Measurements from ENCODE around the gene DPP4.
"Not testable (repeated sequence)": the region's sequence is repeated elsewhere in the genome, so short reads cannot be mapped to it uniquely, and the experiment has no call there.

The DPP4 gene

DNA sequence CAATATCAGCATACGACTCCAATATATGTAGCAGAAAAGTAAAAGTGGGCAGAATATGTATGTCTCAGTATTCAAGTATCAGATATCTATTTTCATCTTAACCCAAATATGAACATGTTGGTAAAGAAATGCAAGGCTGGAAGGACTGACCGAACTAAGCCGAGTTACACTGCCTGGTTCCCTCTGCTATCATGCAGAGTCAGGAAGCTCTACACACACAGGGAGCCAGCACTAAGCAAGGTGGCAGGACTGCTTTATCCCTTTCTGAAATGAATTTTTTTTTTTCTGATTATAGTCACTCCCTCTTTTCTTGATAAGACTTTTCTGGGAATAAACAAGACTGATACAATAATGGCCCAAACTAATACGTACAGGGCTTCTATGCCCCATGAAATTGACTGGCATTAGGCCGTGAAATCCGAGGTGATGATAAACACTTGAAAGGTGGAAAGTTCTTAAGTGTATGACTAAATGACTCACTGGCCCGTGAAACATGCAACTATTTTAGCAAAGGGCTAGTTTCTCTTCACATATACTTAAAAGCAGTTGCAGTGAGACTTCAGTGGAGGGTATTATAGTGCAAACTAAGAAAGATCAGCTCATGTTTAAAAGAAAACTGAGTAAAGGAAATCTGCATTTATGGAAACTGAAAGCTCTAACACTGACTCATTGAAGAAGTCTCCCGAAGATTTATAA, 14.9 kb downstream of the DPP4 start:
- Histone ChIP-seq H3K4me1 (ENCODE audit: control insufficient read depth, insufficient read depth, low read length) (no peaks in the 10 kb centered on the region), H3K9me3 (ENCODE audit: control insufficient read depth, low read length) (no peaks in the 10 kb centered on the region), H3K27me3 (ENCODE audit: control insufficient read depth, insufficient read depth, low read length, poor library complexity, severe bottlenecking) (no peaks in the 10 kb centered on the region), H3K4me3 (ENCODE audit: insufficient read depth, low read depth, low read length) (no peak overlapping the region), H3K36me3 (ENCODE audit: control insufficient read depth, insufficient read depth, low read length) (no peaks in the 10 kb centered on the region), H3K27ac (ENCODE audit: insufficient read depth, low read depth, low read length, poor library complexity, severe bottlenecking) (no peak overlapping the region)
- WGBS, 2 experiments: 83 to 86% methylated on average over 7 to 8 of the region's 8 CpGs

GRCh38 chr2:162057426-162057825, 16.6 kb downstream of the DPP4 start:
- no peaks in the 10 kb centered on the region for H3K36me3 ChIP-seq (ENCODE audit: control insufficient read depth, insufficient read depth, low read length)
- H3K27ac ChIP-seq (ENCODE audit: insufficient read depth, low read depth, low read length, poor library complexity, severe bottlenecking): no peak overlapping the region
- H3K4me1 ChIP-seq (ENCODE audit: control insufficient read depth, insufficient read depth, low read length): no peaks in the 10 kb centered on the region
- H3K4me3 ChIP-seq (ENCODE audit: insufficient read depth, low read depth, low read length): no peak overlapping the region
- H3K9me3 ChIP-seq (ENCODE audit: control insufficient read depth, low read length): no peaks in the 10 kb centered on the region
- 89 to 97% methylated on average over 1 of the region's 1 CpG for WGBS, 2 experiments
- no peaks in the 10 kb centered on the region for H3K27me3 ChIP-seq (ENCODE audit: control insufficient read depth, insufficient read depth, low read length, poor library complexity, severe bottlenecking)

- Histone ChIP-seq H3K4me3 (ENCODE audit: insufficient read depth, low read depth, low read length) (no peak overlapping the region), H3K27ac (ENCODE audit: insufficient read depth, low read depth, low read length, poor library complexity, severe bottlenecking) (no peak overlapping the region), H3K27me3 (ENCODE audit: control insufficient read depth, insufficient read depth, low read length, poor library complexity, severe bottlenecking) (no peaks in the 10 kb centered on the region), H3K36me3 (ENCODE audit: control insufficient read depth, insufficient read depth, low read length) (no peaks in the 10 kb centered on the region), H3K4me1 (ENCODE audit: control insufficient read depth, insufficient read depth, low read length) (no peaks in the 10 kb centered on the region), H3K9me3 (ENCODE audit: control insufficient read depth, low read length) (no peaks in the 10 kb centered on the region)
- 92 to 100% methylated on average over 1 of the region's 2 CpGs for WGBS, 2 experiments
Measured at GRCh38 chr2:162056796-162057399, 17.1 kb downstream of the DPP4 start.

DNA sequence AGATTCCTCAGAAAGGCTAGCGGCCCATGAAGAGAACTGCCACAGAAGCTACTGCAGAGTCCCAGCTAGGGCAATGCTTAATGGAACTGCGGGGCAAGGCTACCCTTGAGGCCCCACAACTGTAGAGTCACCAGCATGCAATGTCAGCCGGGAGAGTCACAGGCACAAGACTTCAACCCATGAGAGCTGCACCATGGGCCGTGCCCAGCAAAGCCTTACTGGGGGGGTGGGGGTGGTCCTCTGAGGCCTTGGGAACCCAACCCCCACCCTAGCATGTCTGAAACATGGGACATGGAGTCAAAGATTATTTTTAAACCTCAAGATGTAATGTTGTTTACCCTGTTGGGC, 20.2 kb downstream of the DPP4 start:
- WGBS, 2 experiments: 95 to 99% methylated on average over 4 of the region's 4 CpGs
- H3K27ac ChIP-seq (ENCODE audit: insufficient read depth, low read depth, low read length, poor library complexity, severe bottlenecking): no peak overlapping the region
- H3K4me3 ChIP-seq (ENCODE audit: insufficient read depth, low read depth, low read length): no peak overlapping the region
- H3K9me3 ChIP-seq (ENCODE audit: control insufficient read depth, low read length): no peaks in the 10 kb centered on the region
- no peaks in the 10 kb centered on the region for H3K27me3 ChIP-seq (ENCODE audit: control insufficient read depth, insufficient read depth, low read length, poor library complexity, severe bottlenecking)
- H3K36me3 ChIP-seq (ENCODE audit: control insufficient read depth, insufficient read depth, low read length): no peaks in the 10 kb centered on the region
- no peaks in the 10 kb centered on the region for H3K4me1 ChIP-seq (ENCODE audit: control insufficient read depth, insufficient read depth, low read length)

GRCh38 chr2:162053066-162053807, 20.8 kb downstream of the DPP4 start:
- Histone ChIP-seq H3K4me1 (ENCODE audit: control insufficient read depth, insufficient read depth, low read length) (no peaks in the 10 kb centered on the region), H3K36me3 (ENCODE audit: control insufficient read depth, insufficient read depth, low read length) (no peaks in the 10 kb centered on the region), H3K27me3 (ENCODE audit: control insufficient read depth, insufficient read depth, low read length, poor library complexity, severe bottlenecking) (no peaks in the 10 kb centered on the region), H3K9me3 (ENCODE audit: control insufficient read depth, low read length) (no peaks in the 10 kb centered on the region), H3K27ac (ENCODE audit: insufficient read depth, low read depth, low read length, poor library complexity, severe bottlenecking) (no peak overlapping the region), H3K4me3 (ENCODE audit: insufficient read depth, low read depth, low read length) (no peak overlapping the region)
- WGBS, 2 experiments: 84 to 92% methylated on average over 5 to 6 of the region's 6 CpGs

GRCh38 chr2:162050513-162050961, 23.5 kb downstream of the DPP4 start:
- Histone ChIP-seq H3K27me3 (ENCODE audit: control insufficient read depth, insufficient read depth, low read length, poor library complexity, severe bottlenecking) (no peaks in the 10 kb centered on the region), H3K27ac (ENCODE audit: insufficient read depth, low read depth, low read length, poor library complexity, severe bottlenecking) (no peak overlapping the region), H3K36me3 (ENCODE audit: control insufficient read depth, insufficient read depth, low read length) (no peaks in the 10 kb centered on the region), H3K4me3 (ENCODE audit: insufficient read depth, low read depth, low read length) (no peak overlapping the region), H3K4me1 (ENCODE audit: control insufficient read depth, insufficient read depth, low read length) (no peaks in the 10 kb centered on the region), H3K9me3 (ENCODE audit: control insufficient read depth, low read length) (no peaks in the 10 kb centered on the region)
- WGBS, 2 experiments: 96 to 97% methylated on average over 8 of the region's 8 CpGs

DNA sequence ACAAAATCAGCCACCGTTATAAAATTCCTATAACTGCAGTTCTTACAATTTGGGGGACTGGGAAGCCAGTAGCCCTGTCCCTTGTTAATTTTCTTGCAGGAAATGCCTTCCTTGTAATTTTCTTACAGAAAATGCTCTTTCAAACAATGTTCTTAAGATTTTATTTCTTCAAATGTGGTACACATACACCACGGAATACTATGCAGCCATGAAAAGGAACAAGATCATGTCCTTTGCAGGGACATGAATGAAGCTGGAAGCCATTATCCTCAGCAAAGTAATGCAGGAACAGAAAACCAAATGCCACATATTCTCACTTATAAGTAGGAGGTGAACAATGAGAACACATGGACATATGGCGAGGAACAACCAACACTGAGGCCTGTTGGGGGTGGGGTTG, 24.9 kb downstream of the DPP4 start:
- not testable (repeated sequence) for H3K4me1 ChIP-seq (ENCODE audit: control insufficient read depth, insufficient read depth, low read length); H3K27ac ChIP-seq (ENCODE audit: insufficient read depth, low read depth, low read length, poor library complexity, severe bottlenecking); H3K27me3 ChIP-seq (ENCODE audit: control insufficient read depth, insufficient read depth, low read length, poor library complexity, severe bottlenecking); H3K4me3 ChIP-seq (ENCODE audit: insufficient read depth, low read depth, low read length); H3K36me3 ChIP-seq (ENCODE audit: control insufficient read depth, insufficient read depth, low read length); H3K9me3 ChIP-seq (ENCODE audit: control insufficient read depth, low read length)
- WGBS, 2 experiments: 92% methylated on average over 3 of the region's 3 CpGs

GRCh38 chr2:162044586-162044985, 29.4 kb downstream of the DPP4 start:
- Histone ChIP-seq H3K4me3 (ENCODE audit: insufficient read depth, low read depth, low read length) (no peak overlapping the region), H3K9me3 (ENCODE audit: control insufficient read depth, low read length) (no peaks in the 10 kb centered on the region), H3K27me3 (ENCODE audit: control insufficient read depth, insufficient read depth, low read length, poor library complexity, severe bottlenecking) (no peaks in the 10 kb centered on the region), H3K36me3 (ENCODE audit: control insufficient read depth, insufficient read depth, low read length) (no peaks in the 10 kb centered on the region), H3K4me1 (ENCODE audit: control insufficient read depth, insufficient read depth, low read length) (no peaks in the 10 kb centered on the region), H3K27ac (ENCODE audit: insufficient read depth, low read depth, low read length, poor library complexity, severe bottlenecking) (no peak overlapping the region)
- 95 to 100% methylated on average over 2 to 4 of the region's 4 CpGs for WGBS, 2 experiments

DNA sequence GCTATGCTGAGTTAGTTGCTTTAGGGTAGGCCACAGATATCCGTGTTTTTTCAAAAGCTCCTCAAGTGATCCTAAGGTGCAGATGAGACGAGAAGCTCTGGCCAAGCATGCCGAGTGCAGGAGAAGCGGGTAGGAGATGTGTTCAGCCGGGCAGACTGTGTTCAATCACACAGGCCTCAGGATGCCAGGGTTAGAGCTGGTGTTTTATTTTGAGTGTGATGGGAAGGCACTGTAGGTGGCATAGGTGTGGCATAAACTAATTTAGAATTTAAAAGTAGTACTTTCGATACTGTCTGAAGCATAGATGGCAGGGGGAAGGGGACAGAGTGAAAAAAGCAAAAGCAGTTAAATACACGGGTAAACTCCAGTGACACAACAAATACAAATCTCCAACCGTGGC, 30.9 kb downstream of the DPP4 start:
- H3K4me1 ChIP-seq (ENCODE audit: control insufficient read depth, insufficient read depth, low read length): no peaks in the 10 kb centered on the region
- WGBS, 2 experiments: 93 to 96% methylated on average over 8 of the region's 8 CpGs

DNA sequence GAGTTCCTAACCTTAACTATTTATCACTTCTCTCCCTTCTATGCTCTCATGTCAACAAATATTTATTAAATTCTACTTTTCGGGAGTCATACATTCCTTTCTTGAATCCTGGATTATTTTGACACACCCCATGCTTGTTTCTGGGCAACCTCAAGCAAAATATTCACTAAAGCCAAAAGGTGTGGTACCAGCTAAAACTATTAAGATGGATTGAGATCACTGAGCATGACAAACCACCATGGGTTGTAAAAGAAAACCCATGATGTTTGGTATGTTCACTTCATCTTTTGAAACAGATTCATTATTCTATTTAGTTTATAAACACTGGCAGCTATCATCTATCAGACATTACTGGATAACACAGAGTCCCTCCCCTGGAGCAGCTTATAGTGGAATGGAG, 32.5 kb downstream of the DPP4 start:
- Histone ChIP-seq H3K27ac (ENCODE audit: insufficient read depth, low read depth, low read length, poor library complexity, severe bottlenecking) (no peak overlapping the region), H3K4me3 (ENCODE audit: insufficient read depth, low read depth, low read length) (no peak overlapping the region), H3K4me1 (ENCODE audit: control insufficient read depth, insufficient read depth, low read length) (peaks cover 4% of the 10 kb centered on the region), H3K36me3 (ENCODE audit: control insufficient read depth, insufficient read depth, low read length) (no peaks in the 10 kb centered on the region), H3K27me3 (ENCODE audit: control insufficient read depth, insufficient read depth, low read length, poor library complexity, severe bottlenecking) (no peaks in the 10 kb centered on the region), H3K9me3 (ENCODE audit: control insufficient read depth, low read length) (no peaks in the 10 kb centered on the region)
- WGBS, 2 experiments: 100% methylated on average over 1 of the region's 1 CpG

More for the DNA sequence above, 30.9 kb downstream of the DPP4 start:
- Histone ChIP-seq H3K27ac (ENCODE audit: insufficient read depth, low read depth, low read length, poor library complexity, severe bottlenecking) (no peak overlapping the region), H3K4me3 (ENCODE audit: insufficient read depth, low read depth, low read length) (no peak overlapping the region), H3K36me3 (ENCODE audit: control insufficient read depth, insufficient read depth, low read length) (no peaks in the 10 kb centered on the region), H3K27me3 (ENCODE audit: control insufficient read depth, insufficient read depth, low read length, poor library complexity, severe bottlenecking) (no peaks in the 10 kb centered on the region), H3K9me3 (ENCODE audit: control insufficient read depth, low read length) (no peaks in the 10 kb centered on the region)

Data from ectodermal cell (in vitro differentiated cells).